Right lobe of liver (tissue), 6 donors: Measurements from ENCODE around the gene LGI4. TPM values are rescaled to one million over a fixed set of nuclear protein-coding genes. Genes with fewer than 3 reads are reported as not detected.

Experiments
- ATAC-seq, 4 donors: fragments of 200-7000 bp; cut with Tn5 transposase; one replicate each; pipeline ENCODE4 v1.9.1; 2020; ENCODE audit warnings: mild to moderate bottlenecking in 4 of 4, moderate library complexity in 4 of 4
- DNase-seq, 3 donors: peaks; one replicate each; pipeline ENCODE4 v3.0.0-alpha.2; 2020
- H3K27ac ChIP-seq, 3 donors: fragments of 200-600 bp; one replicate each; pipeline ENCODE4 v1.8.0; 2022
- H3K27me3 ChIP-seq, 2 donors: fragments of 200-600 bp; one replicate each; pipeline ENCODE4 v1.8.0; 2022
- H3K36me3 ChIP-seq, 4 donors: fragments of 200-600 bp; sonication (generic) in 1 of 4; one replicate each; pipeline versions ENCODE4 v1.5.1 to v1.8.0; 2017 to 2022; ENCODE audit warnings: control low read depth in 1 of 4
- H3K4me1 ChIP-seq, 4 donors: fragments of 200-600 bp; sonication (generic) in 1 of 4; one replicate each; pipeline versions ENCODE4 v1.5.1 to v1.8.0; 2017 to 2022; ENCODE audit warnings: control low read depth in 1 of 4
- H3K4me3 ChIP-seq, 3 donors: fragments of 200-600 bp; one replicate each; pipeline ENCODE4 v1.8.0; 2022
- H3K9me3 ChIP-seq, 4 donors: fragments of 200-600 bp; sonication (generic) in 1 of 4; one replicate each; pipeline versions ENCODE4 v1.5.1 to v1.8.0; 2017 to 2022; ENCODE audit warnings: control low read depth in 1 of 4
- CTCF ChIP-seq, 4 donors: fragments of 200-600 bp in 3 of 4; fragments of 450-650 bp in 1 of 4; IDR thresholded peaks; one replicate each; pipeline versions ENCODE4 v1.5.1 to v1.8.0; 2016 to 2022; ENCODE audit warnings: antibody characterized with exemption in 4 of 4, mild to moderate bottlenecking in 2 of 4
- POLR2A ChIP-seq: fragments of 450-650 bp; IDR thresholded peaks from one replicate; pipeline ENCODE4 v1.6.1; 2017; ENCODE audit warnings: antibody characterized with exemption, mild to moderate bottlenecking
- WGBS: methylation state at CpG from one replicate; pipeline ENCODE4 v1.1.6; 2018; ENCODE audit warnings: low coverage, low lambda C conversion rate; ENCODE audit not compliant: insufficient coverage; ENCODE audit errors: missing lambda C conversion rate; 5-methylcytosine and 5-hydroxymethylcytosine counted together
- intact Hi-C, 2 donors: fragments of 100-400 bp; cut with DNase I; formaldehyde crosslinking; loops; one replicate each; pipeline versions ENCODE4 v1.11.2 to v1.14.1; 2022
- total RNA-seq, 6 experiments: library from RNA; depleted of rRNA in 2 of 6; stranded (reverse); fragments of >200 nt in 2 of 6; fragmentation: NEBNext Ultra II Directional in 3 of 6; extraction: Animal tissue kit (Norgen Biotek cat#: 25700) in 3 of 6; gene quantifications; one replicate each; pipeline versions ENCODE4 v1.1.0 to v1.2.4, GENCODE V29; 2016 to 2023
- donor health status: DM: no; HTN: yes; CAD: no.
- donor health status: DM: no; HTN: no; CAD: no.
- donor health status: DM: no; HTN: no; CAD: no.
- donor health status: DM: no; HTN: yes; CAD: no.
- donor health status: DM: no; HTN: yes; CAD: no.

Gene LGI4
- total RNA-seq, 6 experiments from 2014 or later, result 0.99 to 2.0 (median 1.5) TPM

- Histone ChIP-seq H3K9me3 (no peaks in the 10 kb centered on the region), H3K4me3 (no peak overlapping the region), H3K27ac (no peak overlapping the region), H3K27me3 (no peaks in the 10 kb centered on the region), H3K36me3 (no peaks in the 10 kb centered on the region), H3K4me1 (peaks cover 0 to 25% (median 10%) of the 10 kb centered on the region in 4 donors)
- ATAC-seq, result no peak
- 16% methylated on average over 3 of the region's 3 CpGs for WGBS
- no peak for DNase-seq
- intact Hi-C loops, result no loop called here
- no peak for TF ChIP-seq CTCF (IDR thresholded peaks at IDR 0.05)
- no peak for TF ChIP-seq POLR2A
Measured at GRCh38 chr19:35171730-35172129, 36.9 kb upstream of the LGI4 start.

- Histone ChIP-seq H3K27ac (peak overlapping the region in 2 of 3 donors; percentile 67 to 85), H3K4me3 (no peak overlapping the region), H3K4me1 (peaks cover 0 to 25% (median 10%) of the 10 kb centered on the region in 4 donors), H3K9me3 (no peaks in the 10 kb centered on the region), H3K36me3 (no peaks in the 10 kb centered on the region), H3K27me3 (no peaks in the 10 kb centered on the region)
- 27% methylated on average over 5 of the region's 7 CpGs for WGBS
- TF ChIP-seq CTCF (IDR thresholded peaks at IDR 0.05), result no peak
- TF ChIP-seq POLR2A, result no peak
- peak in 2 of 3 donors; percentile 61 to 85 for DNase-seq
- intact Hi-C loops, result no loop called here
- peak; percentile 84 to 94 (median 90) for ATAC-seq
Measured at GRCh38 chr19:35170359-35171061, 35.7 kb upstream of the LGI4 start.

GRCh38 chr19:35169221-35169995 is 34.5 kb upstream of the LGI4 start:
- intact Hi-C loops, result no loop called here
- no peaks in the 10 kb centered on the region for H3K36me3 ChIP-seq
- peaks cover 0 to 25% (median 10%) of the 10 kb centered on the region in 4 donors for H3K4me1 ChIP-seq
- no peak overlapping the region for H3K4me3 ChIP-seq
- 49% methylated on average over 11 of the region's 18 CpGs for WGBS
- H3K27me3 ChIP-seq, result no peaks in the 10 kb centered on the region
- TF ChIP-seq POLR2A (no peak), CTCF (IDR thresholded peaks at IDR 0.05) (no peak)
- H3K27ac ChIP-seq, result peak overlapping the region in 1 of 3 donors; percentile 85
- ATAC-seq (peak in 3 of 4 donors; percentile 10 to 37 (median 26)), DNase-seq (peak in 1 of 3 donors; percentile 43)
- H3K9me3 ChIP-seq, result no peaks in the 10 kb centered on the region

- Histone ChIP-seq H3K4me1 (peaks cover 0 to 25% (median 10%) of the 10 kb centered on the region in 4 donors), H3K27me3 (no peaks in the 10 kb centered on the region), H3K27ac (no peak overlapping the region), H3K9me3 (no peaks in the 10 kb centered on the region), H3K36me3 (no peaks in the 10 kb centered on the region), H3K4me3 (no peak overlapping the region)
- 30% methylated on average over 1 of the region's 3 CpGs for WGBS
- intact Hi-C loops, result no loop called here
- TF ChIP-seq CTCF (IDR thresholded peaks at IDR 0.05), result no peak
- TF ChIP-seq POLR2A, result no peak
- peak in 1 of 3 donors; percentile 20 for DNase-seq
- peak in 2 of 4 donors; percentile 5 to 48 for ATAC-seq
Measured at GRCh38 chr19:35168196-35168595, 33.3 kb upstream of the LGI4 start.
